Eye (tissue), 1 donor: Measurements from ENCODE around the gene ROCK1.

Experiments used
- DNase-seq: peaks from one replicate; pipeline ENCODE4 v3.0.0-alpha.2; 2015

ROCK1 gene

GRCh38 chr18:21105936-21106335, 5.7 kb downstream of the ROCK1 start:
- no peak for DNase-seq

GRCh38 chr18:21101172-21101571, 10.4 kb downstream of the ROCK1 start:
- no peak for DNase-seq

- DNase-seq: no peak
Observed at GRCh38 chr18:21100678-21101077, 10.9 kb downstream of the ROCK1 start.

- no peak for DNase-seq
Observed at GRCh38 chr18:21100146-21100545, 11.5 kb downstream of the ROCK1 start.

GRCh38 chr18:21099442-21099841, 12.2 kb downstream of the ROCK1 start:
- DNase-seq: peak; percentile 33

GRCh38 chr18:21096760-21097159, 14.9 kb downstream of the ROCK1 start:
- DNase-seq: no peak

- DNase-seq: no peak
Observed at GRCh38 chr18:21093133-21093532, 18.5 kb downstream of the ROCK1 start.

- no peak for DNase-seq
Observed at GRCh38 chr18:21090680-21091079, 20.9 kb downstream of the ROCK1 start.

GRCh38 chr18:21085579-21086166, 25.9 kb downstream of the ROCK1 start:
- DNase-seq: no peak

- no peak for DNase-seq
Observed at GRCh38 chr18:21084511-21085078, 27.0 kb downstream of the ROCK1 start.

GRCh38 chr18:21083017-21083416, 28.6 kb downstream of the ROCK1 start:
- no peak for DNase-seq

- no peak for DNase-seq
Observed at GRCh38 chr18:21081426-21081825, 30.2 kb downstream of the ROCK1 start.

GRCh38 chr18:21080576-21080975, 31.0 kb downstream of the ROCK1 start:
- no peak for DNase-seq

- no peak for DNase-seq
Observed at GRCh38 chr18:21074336-21075323, 37.0 kb downstream of the ROCK1 start.

- DNase-seq: no peak
Observed at GRCh38 chr18:21073180-21073579, 38.4 kb downstream of the ROCK1 start.

- DNase-seq: no peak
Observed at GRCh38 chr18:21071071-21071470, 40.5 kb downstream of the ROCK1 start.

- no peak for DNase-seq
Observed at GRCh38 chr18:21069468-21069867, 42.1 kb downstream of the ROCK1 start.

- no peak for DNase-seq
Observed at GRCh38 chr18:21064347-21064746, 47.3 kb downstream of the ROCK1 start.

- DNase-seq: no peak
Observed at GRCh38 chr18:21063011-21063410, 48.6 kb downstream of the ROCK1 start.

- DNase-seq: no peak
Observed at GRCh38 chr18:21057112-21057511, 54.5 kb downstream of the ROCK1 start.

- DNase-seq: no peak
Observed at GRCh38 chr18:21056545-21056944, 55.1 kb downstream of the ROCK1 start.

GRCh38 chr18:21054252-21054821, 57.3 kb downstream of the ROCK1 start:
- no peak for DNase-seq

GRCh38 chr18:21053127-21053526, 58.5 kb downstream of the ROCK1 start:
- DNase-seq: no peak

GRCh38 chr18:21052385-21052784, 59.2 kb downstream of the ROCK1 start:
- DNase-seq: no peak
